Glomerular visceral epithelial cell (primary cell): ENCODE measurements around the gene POU4F1.

Experiments
- DNase-seq: peaks from one replicate; pipeline ENCODE4 v3.0.0-alpha.2; 2016; ENCODE audit errors: extremely low spot score

The POU4F1 gene

DNA sequence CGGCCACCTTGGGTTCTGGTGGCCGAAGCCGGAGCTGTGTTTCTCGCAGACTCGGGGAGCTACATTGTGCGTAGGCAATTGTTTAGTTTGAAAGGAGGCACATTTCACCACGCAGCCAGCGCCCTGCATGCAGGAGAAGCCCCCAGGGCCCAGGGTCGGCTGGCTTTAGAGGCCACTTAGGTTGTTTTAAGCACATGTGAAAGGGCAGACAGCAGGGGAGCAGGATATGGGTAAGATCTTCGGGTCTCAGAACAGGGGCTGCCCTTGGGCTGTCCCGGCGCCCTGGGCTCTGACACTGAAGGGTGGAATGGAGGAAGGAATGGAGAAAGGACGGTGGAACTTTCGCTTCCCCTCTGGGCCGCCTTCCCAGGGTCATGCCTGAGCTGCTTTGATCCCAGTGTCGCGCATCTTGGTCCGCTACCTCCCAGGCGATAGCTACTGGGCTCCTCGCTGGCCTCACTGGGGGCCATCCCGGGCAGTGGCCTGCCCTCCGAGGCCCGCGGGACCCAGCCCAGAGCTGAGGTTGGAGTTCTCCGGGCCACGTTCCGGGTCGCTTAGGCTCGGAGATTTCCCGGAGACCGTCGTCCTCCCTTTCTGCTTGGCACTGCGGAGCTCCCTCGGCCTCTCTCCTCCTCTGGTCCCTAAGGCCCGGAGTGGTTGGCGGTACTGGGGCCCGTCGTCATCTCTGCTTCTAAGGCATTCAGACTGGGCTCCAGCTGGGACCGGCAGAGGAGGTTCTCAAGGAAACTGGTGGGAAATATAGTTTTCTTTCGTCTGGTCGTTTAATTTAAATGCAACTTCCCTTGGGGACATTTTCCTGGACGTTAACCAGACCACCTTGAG is 4.3 kb upstream of the POU4F1 start:
- DNase-seq, result no peak

GRCh38 chr13:78606471-78607408 is 3.4 kb upstream of the POU4F1 start:
- DNase-seq, result no peak

DNA sequence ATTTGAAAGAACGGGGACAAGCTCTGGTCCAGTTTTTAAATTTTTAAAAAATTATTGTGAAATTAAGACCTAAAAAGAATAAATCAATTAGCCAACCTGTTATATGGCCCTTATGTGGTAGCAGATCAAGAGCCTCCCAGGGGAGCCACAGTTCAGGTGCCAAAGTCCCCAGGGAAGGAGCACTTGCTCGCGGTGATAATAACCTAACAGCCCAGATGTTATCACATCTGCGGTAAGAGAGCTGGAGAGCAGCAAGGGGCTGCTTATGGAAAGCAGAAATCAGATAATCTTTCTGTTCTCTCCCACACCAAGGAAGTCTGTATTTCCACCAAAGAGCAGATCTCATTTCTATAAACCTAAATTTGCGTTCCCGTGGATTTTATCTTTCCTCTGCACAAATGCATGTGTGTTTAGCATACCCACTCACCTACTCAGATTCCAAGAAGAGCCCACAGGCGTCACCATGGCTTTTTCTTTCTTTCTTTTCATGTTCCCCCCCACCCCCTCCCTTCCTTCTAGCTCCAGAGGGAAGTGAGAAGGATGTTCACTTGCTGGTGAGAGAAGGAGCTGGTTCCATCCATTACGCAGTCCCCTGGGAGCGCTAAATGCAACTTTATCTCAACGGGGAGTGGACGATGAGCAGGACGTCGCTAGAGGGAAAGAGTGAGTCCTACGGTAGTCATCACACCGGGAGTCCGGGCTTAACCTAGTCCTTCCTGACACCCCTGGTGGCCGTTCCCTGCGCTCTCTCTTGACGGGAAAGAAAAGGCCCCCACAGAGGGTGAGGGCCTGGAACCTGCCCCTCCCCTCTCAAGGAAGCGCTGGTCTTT is 1.6 kb upstream of the POU4F1 start:
- DNase-seq, result no peak

GRCh38 chr13:78602561-78603239 is 652 bp downstream of the POU4F1 start:
- no peak for DNase-seq

DNA sequence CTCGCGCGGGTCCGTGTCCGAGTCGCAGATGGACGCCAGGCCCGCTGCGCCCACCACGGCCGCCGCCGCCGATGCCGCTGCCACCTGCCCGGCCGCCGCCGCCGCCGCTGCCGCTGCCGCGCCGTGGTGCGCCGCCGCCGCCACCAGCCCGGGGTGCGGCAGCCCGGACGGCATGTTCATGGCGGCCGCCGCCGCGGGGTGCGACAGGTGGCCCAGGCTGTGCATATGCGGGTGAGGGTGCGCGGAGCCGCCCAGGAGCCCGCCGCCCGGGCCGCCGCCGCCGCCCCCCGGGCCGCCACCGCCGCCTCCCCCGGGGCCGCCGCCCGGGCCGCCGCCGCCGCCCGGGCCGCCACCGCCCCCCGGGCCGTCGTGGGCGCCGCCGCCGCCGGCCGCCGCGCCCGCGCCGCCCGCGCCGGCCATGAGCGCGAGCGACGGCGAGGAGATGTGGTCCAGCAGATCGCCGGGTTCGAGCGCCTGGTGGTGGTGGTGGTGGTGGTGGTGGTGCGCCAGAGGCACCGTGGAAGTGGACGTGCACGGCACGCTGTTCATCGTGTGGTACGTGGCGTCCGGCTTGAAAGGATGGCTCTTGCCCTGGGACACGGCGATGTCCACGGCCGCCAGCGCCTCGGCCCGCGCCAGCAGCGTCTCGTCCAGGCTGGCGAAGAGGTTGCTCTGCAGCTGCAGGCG is 1.3 kb downstream of the POU4F1 start:
- DNase-seq, result no peak

DNA sequence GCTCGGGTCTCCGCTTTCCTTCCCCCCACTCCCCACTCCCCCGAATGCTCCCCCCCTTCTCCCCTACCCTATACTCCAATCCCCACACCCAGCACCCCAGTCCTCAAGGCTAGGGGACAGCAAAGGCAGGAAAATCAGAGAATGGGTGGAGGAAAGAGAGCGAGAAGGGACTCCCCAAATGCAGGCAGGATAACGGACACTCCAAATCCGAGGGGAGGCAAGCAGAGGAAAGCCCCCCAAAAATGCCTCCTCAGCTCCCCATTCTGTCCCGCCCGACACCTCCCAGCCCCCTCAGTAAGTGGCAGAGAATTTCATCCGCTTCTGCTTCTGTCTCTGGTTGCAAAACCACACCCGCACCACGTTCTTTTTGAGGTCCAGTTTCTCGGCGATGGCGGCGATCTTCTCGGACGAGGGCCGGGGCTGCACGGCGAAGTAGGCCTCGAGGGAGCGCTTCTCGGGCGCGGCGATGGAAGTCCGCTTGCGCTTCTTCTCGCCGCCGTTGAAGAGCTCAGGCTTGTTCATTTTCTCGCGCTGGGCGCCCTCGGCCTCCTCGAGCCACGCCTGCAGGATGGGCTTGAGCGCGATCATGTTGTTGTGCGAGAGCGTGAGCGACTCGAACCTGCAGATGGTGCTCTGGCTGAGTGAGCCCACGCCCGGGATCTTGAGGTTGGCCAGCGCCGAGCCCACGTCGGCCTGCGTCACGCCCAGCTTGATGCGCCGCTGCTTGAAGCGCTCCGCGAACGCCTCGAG is 2.1 kb downstream of the POU4F1 start:
- DNase-seq, result no peak

GRCh38 chr13:78600280-78600883 is 3.0 kb downstream of the POU4F1 start:
- DNase-seq, result no peak

GRCh38 chr13:78599645-78600279 is 3.6 kb downstream of the POU4F1 start:
- no peak for DNase-seq

DNA sequence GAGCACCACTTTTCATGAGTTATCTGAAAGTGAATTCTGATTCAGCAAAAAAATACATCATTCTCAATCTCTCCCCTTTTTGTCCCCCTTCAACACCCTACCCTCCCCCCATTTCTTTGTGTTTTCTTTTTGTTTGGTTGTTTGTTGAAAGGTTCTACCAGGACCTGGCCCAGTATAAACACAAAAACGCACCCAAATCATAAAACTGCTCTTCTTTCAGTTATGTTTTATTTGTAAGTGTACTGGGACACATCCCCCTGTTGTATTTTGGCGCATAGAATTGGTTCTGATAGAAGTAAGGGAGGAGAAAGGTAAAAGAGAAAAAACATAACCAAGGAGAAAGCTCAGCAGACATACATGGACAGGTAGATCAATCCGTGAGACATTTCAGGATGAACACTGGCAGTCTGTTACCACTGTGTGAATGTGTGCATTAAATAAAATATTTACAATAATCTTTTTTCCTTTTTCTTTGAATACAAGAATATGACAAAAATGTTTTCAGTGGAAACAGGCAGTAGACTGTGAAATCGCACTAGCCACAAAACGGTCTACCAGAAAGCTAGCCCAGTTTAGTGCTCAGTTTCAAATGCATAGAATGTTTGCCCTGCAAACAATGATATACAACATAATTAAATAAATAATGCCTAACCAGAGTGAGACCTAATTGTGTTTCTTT is 4.2 kb downstream of the POU4F1 start:
- no peak for DNase-seq

- no peak for DNase-seq
Observed at GRCh38 chr13:78598116-78598781, 5.1 kb downstream of the POU4F1 start.

DNA sequence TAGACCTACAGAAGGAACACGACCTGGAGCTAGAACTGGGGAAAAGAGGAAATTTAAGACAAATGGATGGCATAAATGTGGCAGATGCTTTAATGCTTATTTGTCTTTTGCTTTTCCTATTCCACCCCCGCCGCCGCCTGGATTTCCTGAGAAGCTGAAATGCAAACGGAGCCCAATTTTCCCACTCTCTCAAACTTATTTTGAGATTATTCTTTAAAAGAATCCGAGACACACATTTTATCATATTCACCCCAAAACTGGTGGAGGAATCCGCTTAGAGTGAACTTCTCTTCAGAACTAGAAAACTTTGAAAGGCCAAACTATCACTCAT is 5.8 kb downstream of the POU4F1 start:
- no peak for DNase-seq

DNA sequence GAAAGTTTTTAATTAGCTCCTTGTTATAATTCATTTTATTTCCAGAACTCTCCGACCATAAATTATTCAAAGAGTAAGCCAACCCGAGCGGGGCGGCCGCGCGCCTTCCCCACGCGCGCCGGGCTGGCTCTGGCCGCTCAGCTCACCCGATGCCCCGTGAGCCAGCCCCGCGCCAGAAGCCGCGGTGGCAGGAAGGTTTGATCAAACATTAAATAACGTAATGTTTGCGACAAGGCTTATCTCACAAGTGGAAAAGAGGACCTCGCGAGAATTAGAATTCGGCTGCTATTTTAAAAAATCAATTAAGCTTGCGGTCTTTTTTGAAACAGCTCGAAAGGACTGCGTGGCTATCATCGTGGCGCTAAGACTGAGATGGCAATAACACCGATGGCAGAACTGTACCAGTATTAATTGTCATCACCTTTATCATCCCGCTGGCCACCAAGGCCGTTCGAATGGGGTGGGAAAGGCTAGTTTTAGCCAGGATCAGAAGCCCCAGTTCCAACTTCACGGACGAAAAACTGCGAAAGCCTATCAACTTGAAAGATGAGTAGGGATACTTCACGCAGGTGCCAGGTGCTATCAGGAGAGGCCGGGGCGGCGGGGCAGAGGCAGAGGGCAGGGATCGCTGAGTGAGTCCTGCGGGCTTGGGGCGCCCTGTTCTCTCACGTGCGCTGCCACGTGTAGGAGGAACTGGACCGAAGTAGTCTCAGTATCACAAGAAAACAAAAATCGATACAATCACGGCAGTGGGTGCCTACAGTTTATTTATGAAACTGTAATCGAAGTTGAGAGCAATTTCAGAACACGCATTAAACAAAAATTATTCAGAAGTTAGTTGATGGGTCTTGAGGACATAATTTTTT is 6.4 kb downstream of the POU4F1 start:
- no peak for DNase-seq

DNA sequence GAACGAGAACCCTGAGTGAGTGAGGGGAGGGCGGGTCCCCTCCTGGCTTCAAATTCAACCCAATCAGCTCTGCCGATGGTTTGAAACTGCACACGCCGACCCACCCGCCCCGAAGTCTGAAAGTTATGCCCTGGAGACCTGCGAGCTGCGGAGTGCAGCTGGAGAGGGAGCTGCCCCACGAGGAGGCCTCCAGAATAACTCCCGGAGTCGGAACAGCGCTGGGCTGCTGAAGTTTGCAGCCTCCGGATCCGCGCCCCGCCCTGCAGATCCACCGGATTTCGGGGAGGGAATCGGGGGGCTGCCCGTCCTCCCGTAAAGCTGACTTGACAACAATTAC is 7.0 kb downstream of the POU4F1 start:
- DNase-seq, result no peak

GRCh38 chr13:78595495-78596398 is 7.6 kb downstream of the POU4F1 start:
- no peak for DNase-seq

- DNase-seq, result no peak
Observed at GRCh38 chr13:78594456-78594975, 8.8 kb downstream of the POU4F1 start.
